NCI-H774 (cell line): Measurements from ENCODE around the gene HJV.

Experiments used
- DNase-seq: peaks from one replicate; lab custom pipeline; 2025; lab: John Stamatoyannopoulos, UW

HJV gene

DNA sequence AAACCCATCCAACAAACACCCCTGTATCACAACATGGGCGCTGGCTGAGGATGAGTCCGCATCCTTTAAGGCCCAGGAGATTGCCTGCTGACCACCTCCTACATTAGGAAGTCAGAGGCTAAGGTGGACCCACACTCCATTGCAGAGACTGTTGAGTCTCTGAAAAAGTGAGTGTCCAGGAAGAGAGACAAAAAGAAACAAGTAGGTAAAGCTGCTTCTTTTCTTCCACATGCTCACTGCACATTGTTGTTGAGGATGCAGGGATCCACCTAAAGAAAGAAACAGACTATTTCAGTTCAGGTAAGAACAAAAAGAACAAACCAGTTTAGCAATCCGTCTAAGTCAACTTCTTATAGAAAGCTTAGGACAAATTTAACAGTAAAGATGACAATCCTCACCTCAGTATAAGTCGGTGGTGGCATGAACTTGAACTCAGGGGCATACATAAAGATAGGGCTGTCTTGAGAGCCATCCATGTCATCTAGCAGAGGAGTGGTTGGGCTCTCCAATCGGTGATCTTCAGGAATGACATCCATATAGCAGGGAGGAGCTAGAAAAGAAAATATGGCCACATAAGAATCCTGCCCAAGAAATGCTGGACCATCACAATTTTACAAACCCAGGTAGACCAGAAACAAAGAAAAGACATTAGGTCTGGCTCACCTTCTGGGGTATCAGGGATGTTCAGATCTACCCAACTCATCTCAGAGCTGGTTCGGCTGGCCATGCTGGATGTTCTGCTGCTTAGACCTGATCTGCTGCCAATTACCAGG, 27.7 kb downstream of the HJV start:
- DNase-seq = no peak

DNA sequence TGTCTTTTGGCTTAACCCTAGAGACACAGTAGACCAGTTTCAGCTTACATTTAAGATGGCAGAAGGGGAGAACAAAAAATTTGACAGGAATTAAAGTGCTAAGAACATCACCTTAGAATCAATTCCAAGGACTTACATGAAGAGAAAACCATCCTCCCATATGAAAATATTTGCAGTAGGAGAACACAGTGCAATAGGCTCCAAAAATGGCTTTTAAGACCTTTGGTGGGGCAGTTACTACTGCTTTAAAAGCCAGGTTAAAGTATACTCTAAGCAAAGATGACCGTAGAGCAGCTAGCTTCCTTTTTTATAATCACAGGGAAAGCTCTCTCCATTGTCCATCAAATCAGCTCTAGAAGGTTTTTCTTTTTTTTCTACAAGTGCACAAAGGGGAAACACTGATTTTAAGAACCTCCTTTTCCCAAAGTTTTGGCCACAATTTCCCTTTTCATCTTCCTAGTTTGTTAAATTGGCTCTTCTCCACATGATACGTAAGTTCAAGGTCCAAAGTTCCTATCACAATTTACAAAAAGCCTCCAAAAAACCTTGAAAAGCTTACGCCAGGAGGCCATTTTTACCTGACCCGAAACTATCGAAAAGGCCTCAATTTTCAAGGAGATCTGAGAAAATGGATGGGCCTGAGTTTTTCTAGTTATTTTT, 28.4 kb downstream of the HJV start:
- DNase-seq = no peak

DNA sequence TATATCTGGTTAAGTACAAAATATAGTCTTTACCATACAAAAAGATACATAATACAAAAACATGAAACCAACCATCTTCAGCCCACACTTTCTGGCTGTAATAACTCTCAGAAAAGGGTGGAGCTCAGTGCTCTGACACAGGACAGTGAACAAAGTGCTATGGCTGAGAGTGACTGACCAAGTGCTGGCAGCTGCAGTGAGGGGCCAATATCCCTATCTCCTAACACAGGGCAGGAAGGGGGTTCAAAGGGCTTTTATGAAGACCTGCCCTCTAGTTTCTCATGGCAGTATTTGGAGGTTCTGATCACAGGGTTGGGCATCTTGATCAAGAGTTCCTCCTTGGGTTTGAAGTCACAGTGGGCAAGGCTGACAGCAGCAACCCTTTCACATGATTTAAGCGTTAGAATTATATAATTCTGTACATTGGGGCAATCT, 29.0 kb downstream of the HJV start:
- DNase-seq = no peak

DNA sequence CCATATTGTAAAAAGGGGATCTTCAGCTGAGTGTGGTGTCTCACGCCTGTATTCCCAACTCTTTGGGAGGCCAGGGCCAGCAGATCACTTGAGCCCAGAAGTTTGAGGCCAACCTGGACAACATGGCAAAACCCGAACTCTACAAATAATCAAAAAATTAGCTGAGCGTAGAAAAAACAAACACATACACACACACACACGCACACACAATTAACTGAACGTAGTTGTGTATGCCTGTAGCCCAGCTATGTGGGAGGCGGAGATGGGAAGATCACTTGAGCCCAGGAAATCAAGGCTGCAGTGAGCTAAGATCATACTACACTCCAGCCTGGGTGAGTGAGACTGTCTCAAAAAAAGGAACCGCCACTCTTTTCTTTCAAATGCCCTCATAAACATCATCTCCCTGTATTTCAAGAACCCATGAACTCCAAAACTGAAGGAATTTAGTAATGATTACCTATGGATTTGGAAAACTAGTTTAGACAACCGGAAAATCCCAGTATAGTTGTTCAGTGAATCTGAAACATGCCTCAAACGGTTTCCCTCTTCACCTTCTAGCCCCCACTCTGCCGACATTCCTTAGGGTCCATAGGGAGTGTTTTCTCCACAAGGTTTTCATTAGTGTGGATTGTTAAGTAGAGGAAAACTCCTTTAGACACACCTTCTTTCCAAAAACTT, 29.7 kb downstream of the HJV start:
- no peak for DNase-seq

DNA sequence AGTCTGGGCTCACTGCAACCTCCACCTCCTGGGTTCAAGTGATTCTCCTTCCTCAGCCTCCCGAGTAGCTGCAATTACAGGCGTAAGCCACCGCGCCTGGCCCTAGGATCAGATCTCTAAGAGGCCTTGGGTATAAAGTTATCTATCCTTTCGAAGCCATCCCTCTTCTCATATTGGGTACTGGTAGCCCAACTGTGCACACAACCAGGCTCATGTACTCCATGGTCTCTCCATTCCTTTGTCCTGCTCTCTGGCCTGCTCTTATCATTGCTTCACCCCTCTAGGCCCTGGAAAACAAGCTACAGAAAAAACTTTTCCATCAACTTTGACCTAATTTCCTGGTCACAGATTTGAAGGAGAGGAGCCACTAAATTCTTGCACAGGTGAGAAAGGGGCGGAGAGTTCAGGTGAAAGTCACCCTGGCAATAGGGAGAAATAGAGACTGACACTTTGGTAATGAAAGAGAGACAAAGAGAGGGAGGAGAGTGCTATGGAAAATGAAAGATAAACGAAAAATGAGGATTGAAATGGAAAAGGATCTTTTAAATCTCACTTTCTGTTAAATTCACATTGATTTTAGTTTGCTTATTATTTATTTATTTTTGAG, 31.2 kb downstream of the HJV start:
- no peak for DNase-seq

DNA sequence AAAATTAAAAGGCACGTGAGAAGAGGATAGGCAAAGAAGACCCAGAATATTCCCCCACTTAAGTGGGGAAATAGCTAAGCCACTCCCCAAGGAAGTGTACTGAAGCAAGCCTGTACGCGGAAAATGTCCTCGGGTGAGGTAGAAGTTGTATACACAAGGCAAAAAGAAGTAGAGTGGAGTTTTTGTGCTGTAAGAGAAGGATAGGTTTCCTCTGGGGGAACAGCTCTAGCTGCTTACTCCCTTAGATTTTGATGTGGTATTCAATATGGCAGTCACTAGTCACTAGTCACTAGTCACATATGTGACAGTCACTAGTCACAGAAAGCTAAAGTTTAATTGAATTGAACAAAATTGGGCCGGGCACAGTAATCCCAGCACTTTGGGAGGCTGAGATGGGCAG, 32.8 kb downstream of the HJV start:
- DNase-seq = no peak

DNA sequence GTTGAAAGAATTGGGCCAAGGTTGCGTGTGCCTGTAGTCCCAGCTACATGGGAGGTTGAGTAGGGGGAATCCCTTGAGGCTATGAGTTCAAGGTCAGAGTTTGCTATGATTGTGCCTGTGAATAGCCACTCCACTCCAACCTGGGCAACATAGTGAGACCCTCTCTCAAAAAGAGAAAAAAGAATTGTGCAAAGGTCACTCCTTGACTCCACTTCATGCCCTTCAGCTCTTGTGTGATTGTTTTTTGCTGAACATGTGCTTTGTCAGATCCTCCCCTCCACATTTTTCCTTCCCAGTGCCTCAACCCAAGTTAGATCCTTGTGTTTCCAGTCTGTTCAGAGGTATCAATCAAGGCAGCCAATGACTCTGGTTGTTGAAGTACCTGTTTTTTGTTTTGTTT, 33.6 kb downstream of the HJV start:
- no peak for DNase-seq

DNA sequence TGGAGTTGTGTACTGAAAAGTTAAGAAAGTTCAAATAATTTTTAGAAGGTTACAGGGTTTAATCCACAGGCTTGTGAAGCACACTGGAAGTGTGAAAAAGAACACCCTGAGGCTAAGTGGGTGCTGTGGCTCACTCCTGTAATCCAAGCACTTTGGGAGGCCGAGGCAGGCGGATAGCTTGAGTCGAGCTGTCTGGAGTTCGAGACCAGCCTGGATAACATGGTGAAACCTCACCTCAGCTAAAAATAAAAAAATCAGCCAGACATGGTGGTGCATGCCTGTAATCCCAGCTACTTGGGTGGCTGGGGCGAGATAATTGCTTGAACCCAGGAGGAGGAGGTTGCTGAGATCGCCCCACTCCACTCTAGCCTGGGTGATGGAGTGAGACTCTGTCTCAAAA, 35.0 kb downstream of the HJV start:
- no peak for DNase-seq

DNA sequence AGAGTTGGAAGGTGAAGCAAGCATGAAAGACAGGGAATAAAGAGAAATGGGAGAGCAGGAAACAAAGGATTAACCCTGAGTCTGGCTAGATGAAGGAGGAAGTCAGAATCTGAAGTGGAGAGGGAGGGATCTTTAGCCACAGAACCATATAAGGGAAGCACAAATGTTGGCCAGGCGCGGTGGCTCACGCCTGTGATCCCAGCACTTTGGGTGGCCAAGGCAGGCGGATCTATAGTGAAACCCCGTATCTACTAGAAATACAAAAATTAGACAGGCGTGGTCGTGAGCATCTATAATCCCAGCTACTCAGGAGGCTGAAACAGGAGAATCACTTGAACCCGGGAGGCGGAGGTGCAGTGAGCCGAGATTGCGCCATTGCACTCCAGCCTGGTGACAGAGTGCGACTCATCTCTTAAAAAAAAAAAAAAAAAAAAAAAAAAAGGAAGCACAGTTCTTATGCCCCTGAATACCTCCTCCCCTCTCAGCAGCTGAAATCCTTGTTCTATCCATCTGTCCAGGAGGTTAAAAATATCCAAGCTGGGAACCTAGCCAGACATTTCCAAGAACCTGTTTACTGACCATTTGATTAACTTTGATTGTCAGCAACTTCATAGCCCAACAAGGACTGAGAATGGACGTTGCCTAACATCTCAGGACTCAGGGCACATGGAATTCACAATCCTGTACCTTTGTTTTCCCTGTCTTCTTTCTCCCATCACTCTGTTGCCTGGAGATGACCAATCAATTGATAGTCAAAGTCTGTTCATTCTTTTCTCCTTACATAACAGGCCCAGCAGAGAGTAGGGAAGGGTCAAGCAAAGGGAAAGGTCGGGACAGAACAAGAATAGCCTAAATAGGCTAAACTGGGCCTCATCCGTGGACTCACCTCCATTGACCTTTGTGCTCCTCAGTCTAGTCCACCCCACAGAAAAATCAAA, 35.8 kb downstream of the HJV start:
- DNase-seq = peak; percentile 25

DNA sequence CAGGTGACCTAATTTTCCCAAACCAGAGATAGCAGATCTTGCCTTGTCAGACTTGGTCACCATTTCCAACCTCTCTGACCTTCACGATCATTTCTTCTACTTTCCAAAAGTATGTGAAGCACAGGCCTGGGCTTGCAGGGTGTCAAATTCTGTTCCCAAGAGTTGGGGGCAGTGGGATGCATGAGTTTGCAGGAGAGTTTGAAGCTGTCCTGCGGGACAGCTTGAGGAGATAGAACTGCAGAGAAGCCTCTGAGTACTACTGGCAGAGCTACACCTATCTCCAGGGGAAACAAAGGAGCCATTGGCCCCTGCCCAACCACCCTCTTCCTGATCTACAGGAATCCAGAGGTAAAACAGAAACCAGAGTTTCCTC, 36.4 kb downstream of the HJV start:
- DNase-seq = no peak

DNA sequence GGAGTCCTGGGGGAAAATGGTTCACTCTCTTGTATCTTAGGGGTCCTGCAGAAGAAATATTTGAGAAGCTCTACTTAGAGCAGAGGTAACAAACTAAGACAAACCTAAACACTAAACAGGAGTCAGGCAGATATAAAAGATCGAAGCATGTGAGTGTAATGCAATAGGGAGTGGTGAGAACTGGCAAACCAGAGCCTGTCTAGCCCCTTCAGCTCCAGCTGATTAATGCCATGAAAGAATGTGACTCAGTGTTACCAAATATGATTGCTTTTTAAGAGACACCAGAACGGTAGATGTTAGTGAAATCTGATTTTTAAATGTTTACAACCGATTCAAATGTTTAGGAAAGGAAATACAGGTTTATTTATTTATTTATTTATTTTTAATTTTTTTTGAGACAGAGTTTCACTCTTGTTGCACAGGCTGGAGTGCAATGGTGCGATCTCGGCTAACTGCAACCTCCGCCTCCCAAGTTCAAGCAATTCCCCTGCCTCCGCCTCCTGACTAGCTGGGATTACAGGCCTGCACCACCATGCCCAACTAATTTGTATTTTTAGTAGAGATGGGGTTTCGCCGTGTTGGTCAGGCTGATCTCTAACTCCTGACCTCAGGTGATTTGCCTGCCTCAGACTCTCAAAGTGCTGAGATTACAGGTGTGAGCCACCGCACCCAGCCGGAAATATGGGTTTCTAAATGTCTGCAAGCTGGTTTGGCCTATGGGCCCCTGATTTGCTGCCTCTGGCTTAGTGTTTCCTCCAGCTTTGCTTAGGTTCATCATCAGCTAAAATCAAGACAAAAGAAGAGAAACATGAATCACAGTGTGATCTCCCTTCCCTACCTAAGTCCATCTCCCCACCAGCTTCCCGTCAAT, 37.3 kb downstream of the HJV start:
- DNase-seq = no peak

DNA sequence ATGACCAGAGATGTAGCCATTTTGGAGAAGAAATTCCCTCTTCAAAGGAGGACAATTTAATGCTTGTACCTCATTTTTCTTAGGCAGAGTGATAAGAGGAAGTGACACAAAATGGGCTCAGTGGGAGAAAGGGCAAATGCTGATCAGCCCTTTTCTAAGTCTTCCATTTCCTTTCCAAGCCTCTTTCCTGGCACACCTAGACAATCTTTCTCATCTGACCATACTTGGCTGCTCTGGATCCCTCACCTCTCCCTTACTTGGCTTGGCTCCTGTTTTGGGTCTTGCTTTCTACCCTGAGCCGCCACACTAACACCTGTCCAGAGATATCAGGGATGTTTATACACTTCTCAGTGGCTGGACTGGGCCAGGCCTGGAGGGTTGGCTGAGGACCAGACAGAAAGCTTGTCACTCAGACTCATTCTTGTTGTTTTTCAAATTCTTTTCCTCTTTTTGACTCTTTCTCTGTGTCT, 38.3 kb downstream of the HJV start:
- DNase-seq = no peak

DNA sequence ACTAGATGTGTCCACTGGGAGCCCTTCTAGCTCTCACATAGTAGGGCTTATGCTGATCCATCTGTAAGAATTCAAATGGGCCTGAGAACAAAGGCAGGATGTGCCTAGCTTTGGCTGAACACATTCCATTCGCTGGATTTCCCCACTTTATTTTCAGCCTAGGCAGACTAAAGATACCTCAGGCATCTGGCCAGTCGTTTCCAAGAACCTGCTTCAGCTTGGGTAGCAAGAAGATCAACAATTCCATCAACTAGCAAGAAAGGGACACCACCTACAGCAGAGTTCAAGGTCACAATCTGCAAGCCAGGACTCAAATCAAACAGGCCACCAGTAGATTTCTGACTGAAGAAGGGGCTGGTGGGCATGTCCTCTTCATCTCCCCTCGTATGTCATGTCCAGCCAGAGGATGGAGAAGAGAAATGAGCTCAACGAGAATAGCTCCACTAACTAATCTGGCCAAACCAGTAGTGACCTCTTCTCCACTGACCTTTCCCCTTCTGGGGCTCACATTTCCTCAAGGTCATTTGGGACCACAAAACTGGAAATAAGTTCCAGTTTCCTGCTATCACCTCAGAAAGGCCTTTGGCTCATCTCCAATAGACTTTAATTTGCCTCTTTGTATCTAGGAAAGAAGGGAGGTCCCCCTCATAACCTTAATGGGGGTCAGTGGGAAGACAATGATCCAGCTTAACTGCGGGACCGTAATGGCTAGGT, 39.4 kb downstream of the HJV start:
- DNase-seq = no peak

DNA sequence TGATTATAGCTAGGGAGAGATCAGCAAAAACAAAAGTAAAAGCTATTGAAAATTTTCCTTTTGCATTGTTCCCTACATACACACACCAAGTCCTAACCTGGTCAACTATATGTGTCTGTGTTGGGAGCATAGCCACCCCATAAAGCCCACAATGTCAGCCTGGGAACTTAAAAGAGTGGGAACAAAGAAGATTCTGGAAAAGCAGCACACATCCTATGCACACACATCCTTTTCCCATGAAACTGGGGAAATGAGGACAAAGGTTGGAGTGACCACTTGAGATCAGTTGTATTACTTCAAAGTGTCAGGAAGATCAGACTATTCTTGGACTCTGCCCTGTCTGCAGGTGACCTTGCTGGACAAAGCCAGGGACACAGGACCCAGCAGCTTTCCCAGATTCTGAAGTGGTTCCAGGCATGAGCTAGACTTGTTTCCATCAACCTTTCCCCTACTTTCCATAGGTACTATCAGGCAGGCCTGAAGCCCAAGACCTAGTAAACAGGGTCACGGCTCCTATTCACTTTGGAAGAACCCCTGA, 41.0 kb downstream of the HJV start:
- no peak for DNase-seq

DNA sequence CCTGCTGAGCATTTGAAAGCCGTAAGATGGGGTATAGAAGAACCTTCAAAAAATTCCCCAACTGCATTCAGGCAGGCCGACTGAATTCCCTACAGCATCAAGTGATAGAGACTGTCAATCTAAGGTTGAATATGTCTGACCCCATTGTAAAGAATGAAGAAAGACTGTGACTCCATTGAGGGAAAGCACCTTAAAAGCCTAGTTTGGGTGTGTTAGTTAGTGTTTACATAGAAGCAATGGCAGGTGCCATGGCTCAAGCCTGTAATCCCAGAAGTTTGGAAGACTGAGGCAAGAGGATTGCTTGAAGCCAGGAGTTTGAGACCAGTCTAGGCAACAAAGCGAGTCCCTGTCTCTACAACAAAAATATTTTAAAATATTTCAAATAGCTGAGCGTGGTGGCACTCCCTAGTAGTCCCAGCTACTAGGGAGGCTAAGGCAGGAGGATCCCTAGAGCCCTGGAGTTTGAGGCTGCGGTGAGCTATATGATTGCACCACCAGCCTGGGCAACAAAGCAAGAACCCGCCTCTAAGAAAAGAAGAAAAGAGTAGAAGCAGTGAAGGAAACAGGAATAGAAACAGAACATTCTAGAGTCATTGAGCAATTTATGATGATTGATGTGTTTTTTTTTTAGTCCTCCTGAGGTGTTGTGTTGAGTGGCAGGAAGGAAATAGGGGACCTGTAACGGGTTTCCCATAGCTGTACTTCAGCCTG, 41.6 kb downstream of the HJV start:
- DNase-seq = no peak

DNA sequence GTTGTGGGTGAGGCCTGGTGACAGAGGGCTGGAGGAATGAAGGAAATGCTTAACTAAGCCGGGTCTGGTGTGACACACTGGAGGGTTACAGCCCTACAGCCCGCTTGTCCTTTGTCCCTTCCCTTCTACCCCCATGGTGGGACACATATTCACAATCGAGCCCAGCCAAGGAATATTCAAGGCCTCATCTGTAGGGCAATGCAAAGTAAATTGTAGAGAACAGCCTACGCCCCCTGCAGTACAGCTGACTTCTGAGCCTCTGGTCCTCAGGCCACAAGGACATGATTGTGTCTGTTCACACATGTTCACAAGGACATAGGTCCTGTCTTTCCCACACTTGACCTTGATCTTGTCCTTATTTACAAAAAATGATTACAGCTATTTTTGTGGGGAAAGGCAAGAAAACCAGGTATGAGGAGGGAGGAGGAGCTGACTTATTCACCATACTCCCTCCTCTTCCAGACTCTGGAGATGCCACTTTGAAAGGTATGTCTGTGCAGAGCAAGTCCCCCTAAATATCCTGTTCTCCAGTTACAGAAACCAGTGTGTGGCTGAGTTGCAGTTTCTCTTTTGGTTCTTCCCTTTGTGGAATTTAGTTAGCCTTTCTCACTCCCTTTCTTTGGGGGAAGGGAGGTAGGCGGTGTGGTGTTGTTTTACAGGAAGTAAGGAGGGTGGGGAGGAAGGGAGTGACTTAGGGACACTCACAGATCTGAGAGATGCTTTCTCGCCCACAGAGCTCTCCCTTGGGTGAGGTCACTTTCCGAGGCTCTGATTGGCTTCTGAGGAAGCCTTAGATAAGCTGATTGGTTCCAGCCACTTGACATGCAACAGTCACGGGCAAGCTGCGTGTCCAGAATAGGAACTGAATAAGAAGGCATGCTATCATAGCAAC, 42.4 kb downstream of the HJV start:
- peak; percentile 95 for DNase-seq

DNA sequence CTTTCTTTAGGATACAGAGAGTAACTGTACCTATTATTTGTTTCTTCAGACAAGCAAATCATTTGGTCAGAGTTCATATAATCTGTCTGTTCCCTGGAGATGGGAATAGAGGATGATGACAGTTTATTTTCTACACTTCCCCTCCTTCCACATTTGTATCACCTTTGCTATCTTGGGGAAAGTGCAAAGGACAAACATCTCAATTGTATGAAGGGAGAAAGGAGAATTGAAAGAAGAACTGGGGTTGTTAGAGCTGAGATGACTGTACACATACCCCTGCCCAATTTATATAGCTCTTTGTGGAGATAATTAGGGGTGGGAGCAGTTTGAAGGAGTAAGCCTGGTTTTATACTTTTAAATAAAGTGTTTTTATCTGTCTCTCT, 43.1 kb downstream of the HJV start:
- DNase-seq = no peak
